BJ (cell line): Measurements from ENCODE around the gene KIFAP3. TPM values are rescaled to one million over a fixed set of nuclear protein-coding genes. Genes with fewer than 3 reads are reported as not detected.

Experiments
- CTCF ChIA-PET: fragments of 350-600 bp; formaldehyde crosslinking; extraction: SDS; loops from one replicate; lab custom pipeline; 2021; ENCODE audit warnings: antibody characterized with exemption, inconsistent platforms; lab: Yijun Ruan, JAX
- POLR2A ChIA-PET: fragments of 300-600 bp; sonication (Branson Sonifier 250); formaldehyde crosslinking; extraction: SDS; loops from one replicate; lab custom pipeline; 2021; ENCODE audit warnings: antibody characterized with exemption; lab: Charles Lee
- DNase-seq: peaks from one replicate; pipeline ENCODE4 v3.0.0-alpha.2; 2011; ENCODE audit warnings: low read depth
- H3K27me3 ChIP-seq: 2 replicates; pipeline ENCODE4 v1.6.0; 2011; ENCODE audit warnings: low read length; ENCODE audit not compliant: control insufficient read depth, insufficient read depth
- H3K36me3 ChIP-seq: 2 replicates; pipeline ENCODE4 v1.5.1; 2011; ENCODE audit warnings: low read length; ENCODE audit not compliant: control insufficient read depth, insufficient read depth
- H3K4me3 ChIP-seq: 2 replicates; pipeline ENCODE4 v1.5.1; 2011; ENCODE audit warnings: low read depth, mild to moderate bottlenecking, control low read depth, low read length
- CTCF ChIP-seq: IDR thresholded peaks from 2 replicates; pipeline ENCODE4 v1.5.1; 2011; ENCODE audit warnings: low read depth, mild to moderate bottlenecking, control low read depth, inconsistent platforms, low read length, moderate library complexity; ENCODE audit not compliant: insufficient read depth
- polyA plus RNA-seq: library from polyadenylated mRNA; depleted of rRNA; stranded (reverse); fragments of >200 nt; gene quantifications from 2 replicates; pipeline ENCODE4 v1.2.3, GENCODE V29; 2011

Gene KIFAP3
- polyA plus RNA-seq, 1 experiment = 6.1 TPM

GRCh38 chr1:170041423-170042192 lies 32.9 kb downstream of the KIFAP3 start:
- Histone ChIP-seq H3K27me3 (no peaks in the 10 kb centered on the region), H3K4me3 (no peak overlapping the region), H3K36me3 (no peaks in the 10 kb centered on the region)
- TF ChIP-seq CTCF = no peak
- no peak for DNase-seq
- ChIA-PET CTCF (no interaction called here), POLR2A (no interaction called here)

- H3K27me3 ChIP-seq = no peaks in the 10 kb centered on the region
- ChIA-PET POLR2A (no interaction called here), CTCF (no interaction called here)
- H3K4me3 ChIP-seq = no peak overlapping the region
- DNase-seq = peak; percentile 39
- TF ChIP-seq CTCF = no peak
- H3K36me3 ChIP-seq = no peaks in the 10 kb centered on the region
Observed at GRCh38 chr1:170032531-170033280, 41.8 kb downstream of the KIFAP3 start.

- CTCF ChIA-PET = no interaction called here
Observed at GRCh38 chr1:170030212-170030611, 44.3 kb downstream of the KIFAP3 start.

GRCh38 chr1:170027760-170028159 lies 46.7 kb downstream of the KIFAP3 start:
- CTCF ChIA-PET = no interaction called here
- POLR2A ChIA-PET = interaction anchor here (0.6 kb wide), 1 partner anchor 148 kb away, joined by 3 read pairs; no protein-coding TSS in a partner anchor
- Histone ChIP-seq H3K27me3 (no peaks in the 10 kb centered on the region), H3K4me3 (no peak overlapping the region), H3K36me3 (no peaks in the 10 kb centered on the region)
- TF ChIP-seq CTCF = no peak
- DNase-seq = no peak

More at GRCh38 chr1:170030212-170030611, 44.3 kb downstream of the KIFAP3 start:
- no peak for TF ChIP-seq CTCF
- POLR2A ChIA-PET = no interaction called here
- Histone ChIP-seq H3K4me3 (no peak overlapping the region), H3K27me3 (no peaks in the 10 kb centered on the region), H3K36me3 (no peaks in the 10 kb centered on the region)
- no peak for DNase-seq

- ChIA-PET CTCF (no interaction called here), POLR2A (no interaction called here)
- no peaks in the 10 kb centered on the region for H3K36me3 ChIP-seq
- TF ChIP-seq CTCF = no peak
- H3K4me3 ChIP-seq = no peak overlapping the region
- no peaks in the 10 kb centered on the region for H3K27me3 ChIP-seq
- DNase-seq = no peak
Observed at GRCh38 chr1:170020859-170021258, 53.6 kb downstream of the KIFAP3 start.
